ENCODE results near the gene RAB11A. TPM values are rescaled to one million over a fixed set of nuclear protein-coding genes. Genes with fewer than 3 reads are reported as not detected.

The RAB11A gene
- total RNA-seq, 1 donor from 2014 or later = 458 TPM

Other genes with a start within 250 kb of the RAB11A start
- gene SLC24A1, start 247.6 kb upstream of the RAB11A start, total RNA-seq = 7.1 TPM
- 10.9 TPM for gene DENND4A, start 77.2 kb upstream of the RAB11A start, total RNA-seq

All from esophagus mucosa (tissue), 1 donor.